ENCODE data around the gene ITGA4. TPM values are rescaled to one million over a fixed set of nuclear protein-coding genes. Genes with fewer than 3 reads are reported as not detected.

Gene ITGA4
- total and polyA plus RNA-seq, 9 of the 15 experiments (the other 6 are each of a cell fraction or from before 2014, with no cell fraction given) = 0.06 to 0.81 (median 0.27) TPM

GRCh38 chr2:181420259-181421130, 36.7 kb upstream of the ITGA4 start:
- Histone ChIP-seq H3K4me2 (ENCODE audit: insufficient read depth, low read length) (no peak overlapping the region), H3K4me3 (no peak overlapping the region), H3K9me1 (ENCODE audit: control insufficient read depth, insufficient read depth, low read length) (no peaks in the 10 kb centered on the region), H4K20me1 (replicated peaks; ENCODE audit: control insufficient read depth, insufficient read depth, low read length) (no peaks in the 10 kb centered on the region), H2AFZ (ENCODE audit: low read depth, low read length) (no peak overlapping the region), H3K4me1 (replicated peaks in 1 of 2; ENCODE audit: control insufficient read depth in 2 of 2, insufficient read depth in 2 of 2, low read length in 2 of 2) (no peaks in the 10 kb centered on the region), H3K36me3 (ENCODE audit: control insufficient read depth, insufficient read depth, low read length) (no peaks in the 10 kb centered on the region), H3K9me3 (replicated peaks; ENCODE audit: control insufficient read depth, insufficient read depth, low read depth, low read length) (no peaks in the 10 kb centered on the region), H3K79me2 (ENCODE audit: control insufficient read depth, insufficient read depth, low read length) (no peaks in the 10 kb centered on the region), H3K27ac (ENCODE audit: extremely low read depth, low read depth, low read length) (no peak overlapping the region), H3K9ac (ENCODE audit: insufficient read depth in 1 of 2, low read depth in 2 of 2, low read length in 2 of 2) (no peak overlapping the region), H3K27me3 (ENCODE audit: control insufficient read depth in 2 of 2, insufficient read depth in 2 of 2, low read length in 2 of 2) (no peaks in the 10 kb centered on the region)
- no TSS peak for BruUV-seq (replicated peaks)
- ChIA-PET CTCF (ENCODE audit: low intra/inter-chr PET ratio) (no interaction called here), POLR2A (no interaction called here)
- TF ChIP-seq KLF10 (CRISPR knock-in tag; IDR thresholded peaks at IDR 0.05) (no peak), ARID1B (IDR thresholded peaks at IDR 0.05) (no peak), ZNF134 (CRISPR knock-in tag; conservative IDR thresholded peaks at IDR 0.05) (no peak)
- ATAC-seq = no peak
- intact Hi-C loops (cut with micrococcal nuclease) = no loop called here
- 3% methylated on average over 6 of the region's 6 CpGs for WGBS (ENCODE audit: insufficient coverage, low coverage, missing lambda C conversion rate)
- DNase-seq (ENCODE audit: extremely low read depth in 1 of 4, low spot score in 3 of 4) = no peak
- FAIRE-seq = no peak
- in situ Hi-C loops (cut with MboI) = no loop called here

DNA sequence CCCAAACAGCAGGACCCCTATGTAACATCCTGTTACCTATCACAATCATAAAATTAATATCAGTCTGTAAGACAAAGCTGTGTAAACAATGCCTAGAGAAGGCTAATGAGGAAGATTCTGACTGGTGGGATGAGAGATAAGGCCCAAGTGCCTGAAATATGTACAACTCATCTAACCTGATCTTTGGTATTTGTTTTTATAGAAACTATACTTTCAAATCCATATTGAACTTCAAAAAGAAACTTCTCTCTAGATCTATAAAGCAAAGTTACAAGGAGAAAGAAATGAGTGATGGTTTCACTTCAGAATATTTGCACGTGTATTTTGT, 36.1 kb upstream of the ITGA4 start:
- no peaks in the 10 kb centered on the region for H3K4me1 ChIP-seq (replicated peaks in 1 of 2; ENCODE audit: control insufficient read depth in 2 of 2, insufficient read depth in 2 of 2, low read length in 2 of 2)
- no peak for ATAC-seq
- DNase-seq (ENCODE audit: extremely low read depth in 1 of 4, low spot score in 3 of 4) = no peak
- POLR2A ChIA-PET = no interaction called here
- no TSS peak for BruUV-seq (replicated peaks)
- no peak overlapping the region for H3K4me3 ChIP-seq
- no peaks in the 10 kb centered on the region for H4K20me1 ChIP-seq (replicated peaks; ENCODE audit: control insufficient read depth, insufficient read depth, low read length)
- H3K27ac ChIP-seq (ENCODE audit: extremely low read depth, low read depth, low read length) = no peak overlapping the region
- intact Hi-C loops (cut with micrococcal nuclease) = no loop called here
- no peaks in the 10 kb centered on the region for H3K79me2 ChIP-seq (ENCODE audit: control insufficient read depth, insufficient read depth, low read length)
- CTCF ChIA-PET (ENCODE audit: low intra/inter-chr PET ratio) = no interaction called here
- H3K36me3 ChIP-seq (ENCODE audit: control insufficient read depth, insufficient read depth, low read length) = no peaks in the 10 kb centered on the region
- H3K9ac ChIP-seq (ENCODE audit: insufficient read depth in 1 of 2, low read depth in 2 of 2, low read length in 2 of 2) = no peak overlapping the region
- H3K9me1 ChIP-seq (ENCODE audit: control insufficient read depth, insufficient read depth, low read length) = no peaks in the 10 kb centered on the region
- TF ChIP-seq TRIM24 (IDR thresholded peaks at IDR 0.05) = no peak
- TF ChIP-seq NR4A1 (CRISPR knock-in tag; IDR thresholded peaks at IDR 0.05) = no peak
- no peak for TF ChIP-seq NR4A1 (tag; IDR thresholded peaks at IDR 0.05)
- TF ChIP-seq ZNF311 (CRISPR knock-in tag; IDR thresholded peaks at IDR 0.05) = no peak
- no peak for TF ChIP-seq POU5F1 (IDR thresholded peaks at IDR 0.05; ENCODE audit: borderline replicate concordance, low read depth, low read length, partially characterized antibody)
- no peak for TF ChIP-seq NCOA1 (IDR thresholded peaks at IDR 0.05; ENCODE audit: low read depth)
- TF ChIP-seq, protein P1, sequence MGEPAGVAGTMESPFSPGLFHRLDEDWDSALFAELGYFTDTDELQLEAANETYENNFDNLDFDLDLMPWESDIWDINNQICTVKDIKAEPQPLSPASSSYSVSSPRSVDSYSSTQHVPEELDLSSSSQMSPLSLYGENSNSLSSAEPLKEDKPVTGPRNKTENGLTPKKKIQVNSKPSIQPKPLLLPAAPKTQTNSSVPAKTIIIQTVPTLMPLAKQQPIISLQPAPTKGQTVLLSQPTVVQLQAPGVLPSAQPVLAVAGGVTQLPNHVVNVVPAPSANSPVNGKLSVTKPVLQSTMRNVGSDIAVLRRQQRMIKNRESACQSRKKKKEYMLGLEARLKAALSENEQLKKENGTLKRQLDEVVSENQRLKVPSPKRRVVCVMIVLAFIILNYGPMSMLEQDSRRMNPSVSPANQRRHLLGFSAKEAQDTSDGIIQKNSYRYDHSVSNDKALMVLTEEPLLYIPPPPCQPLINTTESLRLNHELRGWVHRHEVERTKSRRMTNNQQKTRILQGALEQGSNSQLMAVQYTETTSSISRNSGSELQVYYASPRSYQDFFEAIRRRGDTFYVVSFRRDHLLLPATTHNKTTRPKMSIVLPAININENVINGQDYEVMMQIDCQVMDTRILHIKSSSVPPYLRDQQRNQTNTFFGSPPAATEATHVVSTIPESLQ (CRISPR knock-in tag; IDR thresholded peaks at IDR 0.05) = no peak
- TF ChIP-seq RBM17 (IDR thresholded peaks at IDR 0.05; ENCODE audit: borderline replicate concordance, low read depth, low read length) = no peak
- TF ChIP-seq PHB (CRISPR knock-in tag; IDR thresholded peaks at IDR 0.05) = no peak
- no peak for TF ChIP-seq CBX1 (IDR thresholded peaks at IDR 0.05; ENCODE audit: low read depth)
- TF ChIP-seq KHSRP (IDR thresholded peaks at IDR 0.05) = no peak
- H3K27me3 ChIP-seq (ENCODE audit: control insufficient read depth in 2 of 2, insufficient read depth in 2 of 2, low read length in 2 of 2) = no peaks in the 10 kb centered on the region
- in situ Hi-C loops (cut with MboI) = no loop called here
- FAIRE-seq = no peak
- H3K9me3 ChIP-seq (replicated peaks; ENCODE audit: control insufficient read depth, insufficient read depth, low read depth, low read length) = no peaks in the 10 kb centered on the region
- 0% methylated on average over 1 of the region's 1 CpG for WGBS (ENCODE audit: insufficient coverage, low coverage, missing lambda C conversion rate)
- H2AFZ ChIP-seq (ENCODE audit: low read depth, low read length) = no peak overlapping the region
- no peak overlapping the region for H3K4me2 ChIP-seq (ENCODE audit: insufficient read depth, low read length)

Measured in K562 (cell line).